ENCODE measurements around the gene EPS8L1.

EPS8L1 gene

DNA sequence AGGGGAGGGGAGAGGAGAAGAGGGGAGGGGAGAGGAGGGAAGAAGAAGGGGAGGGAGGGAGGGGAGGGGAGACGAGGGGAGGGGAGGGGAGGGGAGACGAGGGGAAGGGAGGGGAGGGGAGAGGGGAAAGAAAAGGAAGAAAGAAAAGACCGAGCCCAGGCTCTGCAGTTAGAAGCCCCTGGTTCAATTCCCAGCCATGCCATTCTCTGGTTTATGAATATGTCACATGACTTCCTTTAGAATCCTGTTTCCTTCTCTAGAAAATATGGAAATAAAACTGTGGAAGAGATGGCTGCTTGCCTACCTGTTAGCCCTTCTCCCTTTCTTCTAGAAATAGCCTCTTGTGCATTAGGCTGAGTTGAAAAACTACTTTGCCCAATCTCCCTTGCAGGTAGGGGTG is 59.1 kb downstream of the EPS8L1 start:
- H3K27ac ChIP-seq = no peak overlapping the region
- DNase-seq = no peak
- H3K36me3 ChIP-seq = no peaks in the 10 kb centered on the region
- peaks cover 0 to 85% of the 10 kb centered on the region in 2 donors for H3K27me3 ChIP-seq
- no peak overlapping the region for H3K4me3 ChIP-seq
- H3K4me1 ChIP-seq = no peaks in the 10 kb centered on the region
- intact Hi-C loops (cut with DNase I; ENCODE audit: low total_unique reads) = no loop called here
- TF ChIP-seq, protein P1, sequence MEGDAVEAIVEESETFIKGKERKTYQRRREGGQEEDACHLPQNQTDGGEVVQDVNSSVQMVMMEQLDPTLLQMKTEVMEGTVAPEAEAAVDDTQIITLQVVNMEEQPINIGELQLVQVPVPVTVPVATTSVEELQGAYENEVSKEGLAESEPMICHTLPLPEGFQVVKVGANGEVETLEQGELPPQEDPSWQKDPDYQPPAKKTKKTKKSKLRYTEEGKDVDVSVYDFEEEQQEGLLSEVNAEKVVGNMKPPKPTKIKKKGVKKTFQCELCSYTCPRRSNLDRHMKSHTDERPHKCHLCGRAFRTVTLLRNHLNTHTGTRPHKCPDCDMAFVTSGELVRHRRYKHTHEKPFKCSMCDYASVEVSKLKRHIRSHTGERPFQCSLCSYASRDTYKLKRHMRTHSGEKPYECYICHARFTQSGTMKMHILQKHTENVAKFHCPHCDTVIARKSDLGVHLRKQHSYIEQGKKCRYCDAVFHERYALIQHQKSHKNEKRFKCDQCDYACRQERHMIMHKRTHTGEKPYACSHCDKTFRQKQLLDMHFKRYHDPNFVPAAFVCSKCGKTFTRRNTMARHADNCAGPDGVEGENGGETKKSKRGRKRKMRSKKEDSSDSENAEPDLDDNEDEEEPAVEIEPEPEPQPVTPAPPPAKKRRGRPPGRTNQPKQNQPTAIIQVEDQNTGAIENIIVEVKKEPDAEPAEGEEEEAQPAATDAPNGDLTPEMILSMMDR (IDR thresholded peaks at IDR 0.05) = no peak
- H3K9me3 ChIP-seq = no peaks in the 10 kb centered on the region

GRCh38 chr19:55136399-55137102 is 60.9 kb downstream of the EPS8L1 start:
- TF ChIP-seq, protein P1 (IDR thresholded peaks at IDR 0.05) = no peak
- H3K27me3 ChIP-seq = peaks cover 0 to 90% of the 10 kb centered on the region in 2 donors

More at GRCh38 chr19:55136399-55137102, 60.9 kb downstream of the EPS8L1 start:
- H3K9me3 ChIP-seq = no peaks in the 10 kb centered on the region
- no peaks in the 10 kb centered on the region for H3K36me3 ChIP-seq
- no peak for DNase-seq
- H3K27ac ChIP-seq = no peak overlapping the region
- H3K4me3 ChIP-seq = no peak overlapping the region
- intact Hi-C loops (cut with DNase I; ENCODE audit: low total_unique reads) = no loop called here
- H3K4me1 ChIP-seq = peaks cover 0 to 5% (median 0%) of the 10 kb centered on the region in 4 donors
